DMS 273 (cell line): ENCODE data around the gene C10orf143.

ENCODE experiments used
- DNase-seq: peaks from one replicate; lab custom pipeline; 2025; ENCODE audit not compliant: unreplicated experiment; lab: John Stamatoyannopoulos, UW

C10orf143 gene

GRCh38 chr10:130016993-130017630, 93.5 kb downstream of the C10orf143 start:
- DNase-seq: no peak

GRCh38 chr10:130016095-130016494, 94.5 kb downstream of the C10orf143 start:
- DNase-seq: no peak

- DNase-seq: no peak
Measured at GRCh38 chr10:130015075-130015695, 95.4 kb downstream of the C10orf143 start.

GRCh38 chr10:130014263-130015074, 96.2 kb downstream of the C10orf143 start:
- DNase-seq: no peak
